OCI-LY7 (cell line): ENCODE data around the gene PCBD2. TPM values are rescaled to one million over a fixed set of nuclear protein-coding genes. Genes with fewer than 3 reads are reported as not detected.

Source experiments
- BruUV-seq: library from RNA; stranded (reverse); fragments of 400-500 nt; replicated peaks from 2 replicates; lab custom pipeline; 2021; lab: Mats Ljungman, UMichigan
- CTCF ChIA-PET: fragments of 300-600 bp; sonication (Branson Sonifier 250); formaldehyde crosslinking; loops from one replicate; lab custom pipeline; 2022; ENCODE audit warnings: antibody characterized with exemption; ENCODE audit not compliant: unreplicated experiment; lab: Charles Lee
- POLR2A ChIA-PET: fragments of 300-600 bp; sonication (Branson Sonifier 250); formaldehyde crosslinking; loops from one replicate; lab custom pipeline; 2022; ENCODE audit warnings: antibody characterized with exemption; lab: Charles Lee
- DNase-seq: peaks from one replicate; pipeline ENCODE4 v3.0.0-alpha.2; 2015; ENCODE audit warnings: low spot score
- H2AFZ ChIP-seq: fragments of 200-600 bp; sonication (generic), shearing (Covaris generic); 2 replicates; pipeline ENCODE4 v1.6.1; 2014; ENCODE audit warnings: mild to moderate bottlenecking, antibody characterized with exemption, low read length, moderate library complexity
- H3K27ac ChIP-seq: fragments of 200-600 bp; sonication (generic); 2 replicates; pipeline ENCODE4 v1.5.1; 2014; ENCODE audit warnings: mixed run types, low read depth, mild to moderate bottlenecking, moderate library complexity, low read length, inconsistent platforms; ENCODE audit not compliant: poor library complexity, severe bottlenecking
- H3K36me3 ChIP-seq: fragments of 200-600 bp; sonication (generic); 2 replicates; pipeline ENCODE4 v1.6.1; 2014; ENCODE audit warnings: mild to moderate bottlenecking, antibody characterized with exemption, low read length, moderate library complexity, mixed read lengths; ENCODE audit not compliant: insufficient read depth
- H3K4me1 ChIP-seq: fragments of 200-600 bp; sonication (generic); 2 replicates; pipeline ENCODE4 v1.5.1; 2014; ENCODE audit warnings: mild to moderate bottlenecking, low read length; ENCODE audit not compliant: insufficient read depth, poor library complexity, severe bottlenecking
- H3K4me2 ChIP-seq: fragments of 200-600 bp; sonication (generic); 2 replicates; pipeline ENCODE4 v1.6.1; 2014; ENCODE audit warnings: mild to moderate bottlenecking, low read length
- H3K4me3 ChIP-seq: fragments of 200-600 bp; sonication (generic); 2 replicates; pipeline ENCODE4 v1.5.1; 2014; ENCODE audit warnings: mild to moderate bottlenecking, low read depth, low read length; ENCODE audit not compliant: poor library complexity, severe bottlenecking
- H3K79me2 ChIP-seq: fragments of 200-600 bp; sonication (generic); 2 replicates; pipeline ENCODE4 v1.6.1; 2016; ENCODE audit warnings: low read depth, mild to moderate bottlenecking, low read length, moderate library complexity, mixed read lengths; ENCODE audit not compliant: insufficient read depth
- H3K9me2 ChIP-seq: fragments of 200-600 bp; sonication (generic); 2 replicates; pipeline ENCODE4 v1.6.1; 2016; ENCODE audit warnings: mild to moderate bottlenecking, low read length, mixed read lengths; ENCODE audit not compliant: insufficient read depth
- H3K9me3 ChIP-seq: fragments of 200-600 bp; sonication (generic); 2 replicates; pipeline ENCODE4 v1.6.1; 2014; ENCODE audit warnings: mild to moderate bottlenecking, mixed run types, low read length, mixed read lengths
- H4K20me1 ChIP-seq: fragments of 200-600 bp; sonication (generic); 2 replicates; pipeline ENCODE4 v1.6.1; 2014; ENCODE audit warnings: mild to moderate bottlenecking, antibody characterized with exemption, low read length, moderate library complexity, mixed read lengths; ENCODE audit not compliant: insufficient read depth
- CTCF ChIP-seq: fragments of 200-600 bp; sonication (generic); conservative IDR thresholded peaks from 2 replicates; pipeline ENCODE4 v1.5.1; 2014; ENCODE audit warnings: mild to moderate bottlenecking, antibody characterized with exemption, low read length, moderate library complexity, mixed read lengths
- EZH2phosphoT487 ChIP-seq: fragments of 200-600 bp; sonication (generic); IDR thresholded peaks from 2 replicates; pipeline ENCODE4 v1.6.1; 2018; ENCODE audit warnings: low read depth, borderline replicate concordance, mild to moderate bottlenecking, mixed run types, antibody characterized with exemption, low read length, moderate library complexity, mixed read lengths
- intact Hi-C: fragments of 100-400 bp; cut with micrococcal nuclease; formaldehyde crosslinking; loops from one replicate; pipeline ENCODE4 v1.10.0; 2022; ENCODE audit not compliant: unreplicated experiment
- total RNA-seq, 2 experiments: library from RNA; depleted of rRNA in 1 of 2; stranded (reverse); fragments of >200 nt in 1 of 2; shearing (Covaris generic) in 1 of 2; gene quantifications; 2 replicates each; pipeline ENCODE4 v1.2.3, GENCODE V29; 2014 to 2022

The PCBD2 gene
- total RNA-seq, 2 experiments from 2014 or later, result 12.2 to 34.3 TPM

GRCh38 chr5:134963098-134963497 is 58.2 kb downstream of the PCBD2 start:
- ChIA-PET POLR2A (interaction anchor here (1.0 to 1.9 kb wide), 2 partner anchors 9 to 15 kb away, joined by 3 to 9 read pairs; no protein-coding TSS in a partner anchor), CTCF (no interaction called here)
- Histone ChIP-seq H3K36me3 (peaks cover 22% of the 10 kb centered on the region), H3K4me3 (no peak overlapping the region), H3K9me2 (no peaks in the 10 kb centered on the region), H2AFZ (no peak overlapping the region), H3K27ac (no peak overlapping the region), H3K9me3 (no peaks in the 10 kb centered on the region), H3K4me1 (no peaks in the 10 kb centered on the region), H3K4me2 (no peak overlapping the region), H4K20me1 (no peaks in the 10 kb centered on the region), H3K79me2 (no peaks in the 10 kb centered on the region)
- DNase-seq, result no peak
- BruUV-seq, result no TSS peak
- intact Hi-C loops, result no loop called here
- no peak for TF ChIP-seq EZH2phosphoT487
- no peak for TF ChIP-seq CTCF

- Histone ChIP-seq H3K36me3 (peaks cover 22% of the 10 kb centered on the region), H2AFZ (no peak overlapping the region), H3K4me3 (no peak overlapping the region), H3K9me3 (no peaks in the 10 kb centered on the region), H3K4me1 (no peaks in the 10 kb centered on the region), H3K4me2 (no peak overlapping the region), H4K20me1 (no peaks in the 10 kb centered on the region), H3K79me2 (no peaks in the 10 kb centered on the region), H3K9me2 (no peaks in the 10 kb centered on the region), H3K27ac (no peak overlapping the region)
- CTCF ChIA-PET, result no interaction called here
- BruUV-seq, result no TSS peak
- POLR2A ChIA-PET, result interaction anchor here (0.9 kb wide), 1 partner anchor 61 kb away, joined by 4 read pairs; no protein-coding TSS in a partner anchor
- intact Hi-C loops, result no loop called here
- DNase-seq, result no peak
- TF ChIP-seq EZH2phosphoT487, result no peak
- TF ChIP-seq CTCF, result no peak
These were observed 59.7 kb downstream of the PCBD2 start for GRCh38 chr5:134964359-134965270.
